ENCODE measurements around the gene F11R.
"Not testable (repeated sequence)": the region's sequence is repeated elsewhere in the genome, so short reads cannot be mapped to it uniquely, and the experiment has no call there.

Gene F11R

DNA sequence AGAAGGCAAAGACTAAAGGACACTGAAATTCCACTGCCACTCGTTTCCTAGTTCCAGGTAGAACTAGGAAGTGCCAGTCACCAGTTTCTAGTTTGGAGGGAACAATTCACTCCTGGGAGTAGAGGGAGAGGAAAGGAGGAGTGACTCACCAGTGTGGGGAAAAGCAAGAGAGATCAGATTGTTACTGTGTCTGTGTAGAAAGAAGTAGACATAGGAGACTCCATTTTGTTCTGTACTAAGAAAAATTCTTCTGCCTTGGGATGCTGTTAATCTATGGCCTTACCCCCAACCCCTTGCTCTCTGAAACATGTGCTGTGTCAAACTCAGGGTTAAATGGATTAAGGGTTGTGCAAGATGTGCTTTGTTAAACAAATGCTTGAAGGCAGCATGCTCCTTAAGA, 4.3 kb downstream of the F11R start:
- in situ Hi-C loops (cut with MboI; ENCODE audit: low sequenced_read_pairs), result not testable (repeated sequence)

DNA sequence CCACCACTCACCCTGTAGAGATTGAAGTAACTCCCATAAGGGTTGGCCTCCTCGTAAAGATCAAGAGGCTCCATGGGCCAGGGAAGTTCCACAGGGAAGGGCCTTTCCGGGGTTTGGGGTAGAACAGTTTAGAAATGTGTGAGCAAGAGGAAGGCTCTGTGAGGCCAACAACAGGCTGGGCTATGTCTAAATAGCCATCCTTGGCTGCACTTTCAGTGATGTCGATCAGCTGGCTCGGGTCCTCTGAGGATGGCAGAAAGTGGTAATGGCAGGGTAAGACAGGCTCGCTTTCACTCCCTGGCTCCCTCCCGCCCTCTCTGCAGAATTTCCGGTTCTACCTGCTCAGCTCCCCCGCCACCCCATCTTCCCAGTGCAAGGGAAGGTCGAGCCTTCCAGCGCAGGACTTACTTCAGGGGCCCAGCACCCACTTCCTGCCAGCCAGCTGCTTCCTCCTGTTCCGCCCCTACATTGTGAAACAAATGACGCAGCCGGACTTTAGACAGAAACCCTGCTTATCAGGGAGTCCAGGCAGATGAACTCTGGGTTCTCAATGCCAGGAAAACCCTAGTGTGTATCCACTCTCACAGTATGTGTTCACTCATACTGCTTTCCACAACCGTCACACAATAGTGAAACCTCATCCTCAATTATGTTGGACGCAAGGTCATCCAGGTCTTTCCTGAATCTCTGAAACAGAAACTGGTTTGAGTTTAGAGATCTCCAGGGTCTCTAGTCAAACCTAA, 7.3 kb downstream of the F11R start:
- in situ Hi-C loops (cut with MboI; ENCODE audit: low sequenced_read_pairs), result no loop called here

DNA sequence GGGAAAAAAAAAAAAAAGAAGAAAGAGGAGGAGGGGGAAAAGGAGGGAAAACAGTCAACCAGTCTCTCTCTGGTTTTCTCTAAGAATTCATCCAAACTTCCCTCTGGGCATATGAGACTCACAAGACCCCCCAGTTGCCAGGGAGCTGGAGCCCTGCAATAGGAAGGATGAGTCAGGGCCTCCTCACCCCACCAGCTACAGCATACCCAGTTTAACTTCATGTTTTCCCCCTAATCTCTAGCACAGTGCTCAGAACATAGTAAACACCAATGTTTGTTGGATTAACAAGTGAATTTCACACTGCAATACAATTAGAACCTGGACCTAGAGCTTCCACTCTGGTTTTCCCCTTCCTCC, 7.8 kb downstream of the F11R start:
- in situ Hi-C loops (cut with MboI; ENCODE audit: low sequenced_read_pairs), result no loop called here

GRCh38 chr1:161012420-161012819, 8.5 kb downstream of the F11R start:
- in situ Hi-C loops (cut with MboI; ENCODE audit: low sequenced_read_pairs), result no loop called here

DNA sequence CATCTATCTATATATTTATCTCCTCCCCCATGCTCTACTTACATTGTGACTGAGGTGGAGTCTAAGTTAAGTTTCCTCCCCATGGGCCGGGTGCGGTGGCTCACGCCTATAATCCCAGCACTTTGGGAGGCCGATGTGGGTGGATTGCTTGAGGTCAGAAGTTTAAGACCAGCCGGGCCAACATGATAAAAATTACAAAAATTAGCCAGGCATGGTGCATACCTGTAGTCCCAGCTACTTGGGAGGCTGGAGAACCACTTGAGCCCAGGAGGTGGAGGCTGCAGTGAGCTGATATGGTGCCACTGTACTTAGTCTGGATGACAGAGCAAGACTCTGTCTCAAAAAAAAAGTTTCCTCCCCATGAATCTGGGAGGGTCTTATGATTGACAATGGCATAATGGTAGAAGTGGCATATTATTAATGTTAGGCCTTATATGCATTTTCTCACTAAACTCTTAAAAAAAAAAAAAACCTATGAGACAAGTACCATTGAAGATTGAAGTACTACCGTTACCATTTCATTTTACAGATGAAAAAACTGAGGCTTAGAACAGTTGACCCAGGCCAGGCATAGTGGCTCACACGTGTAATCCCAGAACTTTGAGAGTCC, 11.2 kb downstream of the F11R start:
- in situ Hi-C loops (cut with MboI; ENCODE audit: low sequenced_read_pairs), result no loop called here

DNA sequence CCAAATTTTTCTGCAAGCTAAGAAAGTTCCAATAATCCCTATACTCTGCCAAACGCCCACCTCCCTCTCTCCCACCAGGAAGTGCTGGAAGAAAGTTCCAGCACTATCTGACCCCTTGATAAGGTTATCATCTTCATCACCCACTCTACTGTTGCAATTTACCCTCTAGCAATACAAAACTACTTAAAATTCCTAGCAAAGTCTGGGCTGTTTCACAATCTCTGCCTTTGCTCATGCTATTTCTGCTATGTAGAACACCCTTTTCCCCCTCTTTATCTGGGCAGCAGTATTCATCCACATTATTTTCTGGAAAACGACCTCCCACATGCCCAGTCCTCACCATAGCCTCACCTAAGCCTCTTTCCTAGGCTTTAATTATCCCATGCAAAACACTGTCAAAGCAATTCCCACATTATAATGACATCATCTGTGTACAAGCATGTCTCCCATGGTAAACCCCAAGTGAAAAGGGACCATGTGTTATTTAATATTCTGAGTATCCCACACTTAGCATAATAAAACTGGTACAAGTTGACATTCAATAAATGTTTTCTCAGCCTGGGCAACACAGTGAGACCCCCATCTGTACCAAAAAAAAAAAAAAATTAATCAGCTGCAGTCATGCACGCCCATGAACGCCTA, 12.0 kb downstream of the F11R start:
- in situ Hi-C loops (cut with MboI; ENCODE audit: low sequenced_read_pairs), result no loop called here

- in situ Hi-C loops (cut with MboI; ENCODE audit: low sequenced_read_pairs), result no loop called here
These were observed 13.6 kb downstream of the F11R start for GRCh38 chr1:161007369-161007768.

DNA sequence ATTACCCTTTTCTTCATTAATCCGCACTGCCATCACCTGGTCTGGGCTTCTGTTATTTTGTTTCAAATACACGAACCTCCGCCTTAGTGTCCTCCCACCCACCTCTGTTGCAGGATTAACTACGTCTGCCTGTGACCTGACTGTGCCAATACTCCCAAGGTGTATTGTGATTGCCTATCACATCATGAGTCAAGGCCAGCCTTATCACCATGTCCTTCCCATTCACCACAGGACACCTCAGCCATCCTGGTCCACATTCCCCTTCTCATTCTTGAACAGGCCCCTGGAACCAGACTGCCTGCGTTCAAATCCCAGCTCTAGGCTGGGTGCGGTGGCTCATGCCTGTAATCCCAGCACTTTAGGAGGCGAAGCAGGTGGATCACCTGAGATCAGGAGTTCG, 14.4 kb downstream of the F11R start:
- in situ Hi-C loops (cut with MboI; ENCODE audit: low sequenced_read_pairs), result no loop called here

- in situ Hi-C loops (cut with MboI; ENCODE audit: low sequenced_read_pairs), result no loop called here
These were observed 19.4 kb downstream of the F11R start for GRCh38 chr1:161001525-161001924.

- in situ Hi-C loops (cut with MboI; ENCODE audit: low sequenced_read_pairs), result no loop called here
These were observed 20.0 kb downstream of the F11R start for GRCh38 chr1:161000736-161001480.

DNA sequence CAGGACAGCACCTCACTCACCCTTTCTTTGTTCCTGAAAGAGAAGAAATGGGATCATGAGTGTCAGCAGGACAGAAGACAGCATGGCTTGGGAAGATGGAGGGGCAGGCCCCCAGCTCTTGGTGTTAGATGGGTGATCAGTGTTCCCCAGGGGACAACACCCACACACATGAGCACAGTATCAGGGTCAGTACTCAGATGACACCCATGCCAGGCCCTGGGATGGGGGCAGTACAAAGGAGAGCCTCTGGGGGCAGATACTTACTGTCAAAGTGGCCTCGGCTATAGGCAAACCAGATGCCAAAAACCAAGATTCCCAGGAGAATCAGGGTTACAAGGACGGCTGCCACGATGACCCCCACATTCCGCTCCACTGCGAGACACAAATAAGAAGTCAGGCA, 21.6 kb downstream of the F11R start:
- in situ Hi-C loops (cut with MboI; ENCODE audit: low sequenced_read_pairs), result loop anchor here (5.0 to 10.0 kb wide), 3 partner anchors 85 to 383 kb away; partner anchors contain the start of gene NECTIN4

DNA sequence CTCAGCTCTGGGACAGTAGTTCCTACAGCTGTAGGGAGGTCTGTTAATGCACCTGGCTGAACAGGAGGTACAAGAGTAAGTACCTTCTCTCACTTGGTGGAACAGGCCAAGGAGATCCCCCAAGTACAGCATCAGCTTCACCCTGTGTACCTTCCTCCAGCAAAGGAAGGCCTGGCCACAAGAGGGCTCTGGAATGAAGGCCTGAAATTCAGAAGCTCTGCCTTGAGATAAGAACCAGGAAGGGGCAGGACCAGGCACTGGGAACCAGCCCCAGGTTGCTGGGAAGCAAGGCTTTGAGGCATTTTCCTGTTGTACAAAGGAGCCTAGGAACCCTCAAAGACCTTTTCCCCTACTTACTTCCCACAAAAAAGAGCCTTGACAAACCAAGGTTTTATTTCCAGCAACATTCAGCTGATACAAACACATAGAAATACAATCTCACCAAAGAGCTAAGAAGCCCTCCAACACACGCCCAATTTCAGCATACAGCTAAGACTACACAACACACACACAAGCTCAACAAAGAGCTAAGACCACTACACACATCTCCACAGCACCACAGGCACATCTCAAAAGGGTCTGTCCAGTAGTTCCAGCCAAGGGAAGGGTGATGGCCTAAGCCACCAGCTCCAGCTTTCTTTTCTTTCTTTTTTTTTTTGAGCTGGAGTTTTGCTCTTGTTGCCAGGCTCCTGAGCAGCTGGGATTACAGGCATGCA, 23.5 kb downstream of the F11R start:
- in situ Hi-C loops (cut with MboI; ENCODE audit: low sequenced_read_pairs), result loop anchor here (5.0 to 10.0 kb wide), 3 partner anchors 87 to 385 kb away; partner anchors contain the start of gene NECTIN4

GRCh38 chr1:160996178-160996577, 24.8 kb downstream of the F11R start:
- in situ Hi-C loops (cut with MboI; ENCODE audit: low sequenced_read_pairs), result loop anchor here (5.0 to 10.0 kb wide), 3 partner anchors 89 to 386 kb away; partner anchors contain the start of gene NECTIN4

GRCh38 chr1:160993544-160994193, 27.3 kb downstream of the F11R start:
- in situ Hi-C loops (cut with MboI; ENCODE audit: low sequenced_read_pairs), result loop anchor here (10.0 kb wide), 2 partner anchors 91 to 151 kb away; partner anchors contain the start of gene NECTIN4

DNA sequence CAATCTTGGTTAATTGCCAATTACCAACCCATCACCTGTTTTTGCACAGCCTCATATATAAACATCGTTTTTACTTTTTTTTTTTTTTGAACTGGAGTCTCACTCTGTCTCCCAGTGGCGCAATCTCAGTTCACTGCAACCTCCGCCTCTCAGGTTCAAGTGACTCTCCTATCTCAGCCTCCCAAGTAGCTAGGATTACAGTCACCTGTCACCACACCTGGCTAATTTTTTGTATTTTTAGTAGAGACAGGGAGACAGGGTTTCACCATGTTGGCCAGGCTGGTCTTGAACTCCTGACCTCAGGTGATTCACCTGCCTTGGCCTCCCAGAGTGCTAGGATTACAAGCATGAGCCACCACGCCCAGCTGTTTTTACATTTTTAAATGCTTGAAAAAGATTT, 28.9 kb downstream of the F11R start:
- in situ Hi-C loops (cut with MboI; ENCODE audit: low sequenced_read_pairs), result loop anchor here (10.0 kb wide), 2 partner anchors 93 to 153 kb away; partner anchors contain the start of gene NECTIN4

DNA sequence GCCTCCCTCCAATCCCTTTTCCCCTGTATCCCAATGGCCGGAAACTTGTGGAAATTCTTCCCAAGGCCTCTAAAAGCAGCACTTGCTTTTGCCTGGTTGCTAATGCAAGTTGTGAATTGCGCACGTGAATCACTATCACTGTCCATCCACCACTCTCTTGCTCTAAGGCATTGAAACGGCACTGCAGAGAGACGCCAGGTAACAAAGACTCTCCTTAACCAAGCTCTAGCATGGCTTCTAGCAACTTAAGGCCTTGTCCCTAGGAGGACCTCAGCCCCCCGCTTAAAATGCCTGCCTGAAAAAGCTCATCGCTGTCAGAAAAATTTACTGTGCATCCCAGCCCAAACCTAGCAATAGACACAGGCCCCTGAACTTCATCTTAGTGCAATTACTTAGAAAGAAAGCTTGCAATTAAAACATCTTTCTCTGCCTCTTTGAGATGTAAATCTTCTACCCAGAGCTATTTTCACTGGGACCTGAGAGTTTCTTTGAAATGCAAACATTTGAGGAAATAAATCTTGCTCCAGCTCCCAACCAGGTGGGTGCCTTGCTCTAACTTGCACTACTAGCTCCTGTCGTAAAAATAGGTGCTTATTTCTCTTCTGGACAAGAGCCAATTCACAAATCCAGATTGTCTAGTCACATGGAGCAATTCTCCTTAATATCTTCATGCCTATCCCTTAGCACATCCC, 33.4 kb downstream of the F11R start:
- in situ Hi-C loops (cut with MboI; ENCODE audit: low sequenced_read_pairs), result no loop called here

GRCh38 chr1:160985723-160986122, 35.2 kb downstream of the F11R start:
- in situ Hi-C loops (cut with MboI; ENCODE audit: low sequenced_read_pairs), result no loop called here

DNA sequence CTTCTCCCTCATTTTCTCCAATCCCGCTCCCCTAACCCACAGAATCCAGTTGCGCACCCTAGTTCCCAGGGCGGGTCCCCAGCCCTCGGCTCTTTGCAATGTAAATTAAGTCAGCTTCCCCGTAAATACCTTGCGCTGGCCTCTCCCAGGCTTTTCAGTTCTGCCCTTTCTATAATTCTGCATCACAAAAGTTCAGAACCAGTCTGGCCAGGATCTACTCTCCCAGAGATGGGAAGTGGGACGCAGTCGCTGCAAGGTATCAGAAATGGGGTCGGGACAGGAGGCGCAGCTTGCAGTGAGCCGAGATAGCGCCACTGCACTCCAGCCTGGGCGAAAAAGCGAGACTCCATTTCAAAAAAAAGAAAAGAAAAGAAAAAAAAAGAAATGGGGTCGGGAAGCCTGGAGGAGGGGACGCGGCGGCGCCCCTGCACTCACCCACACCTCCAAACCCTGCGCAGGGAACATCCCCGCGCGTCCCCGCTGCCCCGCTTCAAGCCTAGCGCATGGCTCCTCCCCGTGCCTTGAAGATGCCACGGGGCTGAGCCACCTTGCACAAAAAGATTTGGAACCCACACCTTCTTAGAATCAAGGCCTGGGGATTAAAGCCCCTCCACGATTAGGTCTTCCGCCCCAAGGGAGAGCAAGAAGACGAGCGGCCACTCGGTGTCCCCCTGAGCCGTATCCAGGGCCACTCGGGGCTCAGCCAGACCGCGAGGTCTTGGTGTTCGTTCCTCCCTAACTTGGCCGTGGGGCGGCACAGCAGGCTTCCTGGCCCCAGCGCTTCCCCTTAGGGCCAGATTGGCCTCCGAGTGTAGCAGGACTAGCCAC, 39.2 kb downstream of the F11R start:
- in situ Hi-C loops (cut with MboI; ENCODE audit: low sequenced_read_pairs), result no loop called here

DNA sequence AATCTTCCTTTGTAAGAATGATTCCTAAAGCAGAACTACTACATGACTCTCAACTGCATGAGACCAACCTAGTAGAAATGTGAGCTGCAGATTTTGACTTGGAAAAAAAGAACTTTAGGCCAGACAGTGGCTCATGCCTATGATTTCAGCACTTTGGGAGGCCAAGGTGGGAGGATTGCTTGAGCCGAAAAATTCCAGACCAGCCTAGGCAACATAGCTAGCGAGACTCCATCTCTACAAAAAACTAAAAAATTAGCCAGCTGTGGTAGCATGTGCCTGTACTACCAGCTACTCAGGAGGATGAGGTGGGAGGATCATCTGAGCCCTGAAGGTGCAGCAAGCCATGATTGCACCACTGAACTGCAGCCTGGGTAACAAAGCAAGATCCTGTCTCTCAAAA, 41.7 kb downstream of the F11R start:
- in situ Hi-C loops (cut with MboI; ENCODE audit: low sequenced_read_pairs), result no loop called here
